GM20000 (cell line): ENCODE data around the gene TENM3.

Source experiments
- DNase-seq: peaks from one replicate; pipeline ENCODE4 v3.0.0; 2012; ENCODE audit warnings: low spot score
- CTCF ChIP-seq: IDR thresholded peaks from 2 replicates; pipeline ENCODE4 v1.5.1; 2012; ENCODE audit warnings: mild to moderate bottlenecking, control low read depth; ENCODE audit errors: extremely low read depth, missing control alignments

TENM3 gene

GRCh38 chr4:182839256-182839655 is 596.1 kb downstream of the TENM3 start:
- TF ChIP-seq CTCF: no peak

GRCh38 chr4:182840108-182840507 is 596.9 kb downstream of the TENM3 start:
- no peak for TF ChIP-seq CTCF
- no peak for DNase-seq

More at GRCh38 chr4:182839256-182839655, 596.1 kb downstream of the TENM3 start:
- DNase-seq: no peak

GRCh38 chr4:182842104-182842600 is 599.0 kb downstream of the TENM3 start:
- no peak for TF ChIP-seq CTCF
- no peak for DNase-seq

- DNase-seq: no peak
- TF ChIP-seq CTCF: no peak
These were observed 599.7 kb downstream of the TENM3 start for GRCh38 chr4:182842759-182843390.

- no peak for TF ChIP-seq CTCF
- no peak for DNase-seq
These were observed 600.7 kb downstream of the TENM3 start for GRCh38 chr4:182843808-182844325.

- DNase-seq: no peak
- TF ChIP-seq CTCF: no peak
These were observed 602.4 kb downstream of the TENM3 start for GRCh38 chr4:182845618-182846017.

- TF ChIP-seq CTCF: no peak
- DNase-seq: no peak
These were observed 602.8 kb downstream of the TENM3 start for GRCh38 chr4:182846036-182846435.
